ENCODE measurements around the gene CHRNA4.
"Not testable (repeated sequence)": the region's sequence is repeated elsewhere in the genome, so short reads cannot be mapped to it uniquely, and the experiment has no call there.

The CHRNA4 gene

DNA sequence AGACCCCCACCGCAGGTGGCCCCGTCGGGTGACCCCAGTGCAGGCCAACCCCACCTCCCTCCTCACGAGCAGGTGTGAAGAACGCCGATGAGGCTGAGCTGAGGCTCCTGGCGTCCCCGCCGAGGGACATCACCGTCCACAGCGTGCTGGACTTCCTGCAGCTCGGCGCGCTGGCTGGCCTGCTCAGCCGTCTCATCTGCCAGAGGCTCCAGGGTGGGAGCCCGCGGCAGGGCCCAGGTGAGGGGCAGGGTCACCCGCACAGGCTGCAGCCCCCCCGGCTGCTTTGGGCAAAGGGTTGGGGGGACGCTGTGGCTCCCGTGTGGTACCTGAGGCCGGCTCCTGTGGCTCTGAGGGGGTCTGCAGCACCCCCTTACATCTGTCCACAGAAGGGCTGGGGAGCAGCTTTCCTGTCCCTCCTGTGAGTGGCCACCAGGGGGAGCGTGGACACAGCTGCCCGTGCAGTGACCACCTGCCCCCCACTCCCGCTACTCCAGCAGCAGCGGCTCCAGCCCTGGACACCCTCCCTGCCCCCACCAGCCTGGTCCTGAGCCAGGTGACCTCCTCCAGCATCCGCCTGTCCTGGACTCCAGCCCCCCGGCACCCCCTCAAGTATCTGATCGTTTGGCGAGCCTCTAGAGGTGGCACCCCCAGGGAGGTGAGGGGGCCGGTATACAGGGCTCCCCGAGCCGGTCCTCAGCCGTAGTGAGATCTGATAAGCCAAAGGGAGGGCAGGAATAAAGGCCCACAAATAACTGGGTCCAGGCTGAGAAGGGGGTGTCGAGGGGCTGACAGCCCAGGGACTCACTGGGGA lies 51.7 kb downstream of the CHRNA4 start:
- peaks cover 6% of the 10 kb centered on the region for H3K27me3 ChIP-seq (ENCODE audit: insufficient read depth, low read length)
- no peak overlapping the region for H2AFZ ChIP-seq (ENCODE audit: low read length, unreplicated experiment)
- H3K4me1 ChIP-seq (ENCODE audit: control insufficient read depth, insufficient read depth, low read length, unreplicated experiment): no peaks in the 10 kb centered on the region
- no peaks in the 10 kb centered on the region for H3K36me3 ChIP-seq (ENCODE audit: insufficient read depth, low read length)
- H3K79me2 ChIP-seq (ENCODE audit: control insufficient read depth, insufficient read depth, low read length, unreplicated experiment): no peaks in the 10 kb centered on the region
- H3K4me3 ChIP-seq (ENCODE audit: low read depth, low read length): no peak overlapping the region
- H3K27ac ChIP-seq (ENCODE audit: low read depth, low read length): no peak overlapping the region

DNA sequence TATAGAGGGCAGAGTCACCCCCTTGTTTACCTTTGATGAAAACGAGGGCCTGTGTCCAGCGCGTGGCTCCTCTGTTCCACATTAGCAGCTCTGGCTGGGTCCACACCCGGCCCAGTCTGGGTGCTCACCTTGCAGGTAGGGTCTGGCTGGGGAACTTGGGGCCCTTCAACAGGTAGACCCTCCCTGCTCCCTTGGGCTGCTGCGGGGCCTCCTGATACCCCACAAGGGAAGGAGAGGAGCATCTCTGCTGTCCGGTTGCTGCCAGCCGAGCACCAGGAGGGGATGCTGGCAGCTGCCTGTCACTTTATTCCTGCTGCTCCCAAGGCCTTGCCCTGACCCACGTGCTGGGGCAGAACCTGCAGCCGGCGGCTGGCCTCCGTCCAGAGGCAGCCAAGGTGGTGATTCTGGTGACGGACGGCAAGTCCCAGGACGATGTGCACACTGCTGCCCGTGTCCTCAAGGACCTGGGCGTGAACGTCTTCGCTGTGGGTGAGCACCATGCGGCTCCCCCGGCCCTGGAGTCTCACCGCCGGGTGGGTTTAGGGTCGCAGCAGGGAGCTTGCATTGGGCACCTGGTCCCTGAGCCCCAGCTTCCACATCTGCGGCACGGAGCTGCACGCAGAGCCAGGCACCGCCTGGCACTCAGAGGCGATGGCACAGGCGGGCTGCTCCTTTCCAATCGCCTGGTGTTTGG lies 52.8 kb downstream of the CHRNA4 start:
- Histone ChIP-seq H3K79me2 (ENCODE audit: control insufficient read depth, insufficient read depth, low read length, unreplicated experiment) (no peaks in the 10 kb centered on the region), H3K27me3 (ENCODE audit: insufficient read depth, low read length) (peaks cover 6% of the 10 kb centered on the region), H2AFZ (ENCODE audit: low read length, unreplicated experiment) (no peak overlapping the region), H3K4me3 (ENCODE audit: low read depth, low read length) (no peak overlapping the region), H3K27ac (ENCODE audit: low read depth, low read length) (no peak overlapping the region), H3K36me3 (ENCODE audit: insufficient read depth, low read length) (no peaks in the 10 kb centered on the region), H3K4me1 (ENCODE audit: control insufficient read depth, insufficient read depth, low read length, unreplicated experiment) (no peaks in the 10 kb centered on the region)

DNA sequence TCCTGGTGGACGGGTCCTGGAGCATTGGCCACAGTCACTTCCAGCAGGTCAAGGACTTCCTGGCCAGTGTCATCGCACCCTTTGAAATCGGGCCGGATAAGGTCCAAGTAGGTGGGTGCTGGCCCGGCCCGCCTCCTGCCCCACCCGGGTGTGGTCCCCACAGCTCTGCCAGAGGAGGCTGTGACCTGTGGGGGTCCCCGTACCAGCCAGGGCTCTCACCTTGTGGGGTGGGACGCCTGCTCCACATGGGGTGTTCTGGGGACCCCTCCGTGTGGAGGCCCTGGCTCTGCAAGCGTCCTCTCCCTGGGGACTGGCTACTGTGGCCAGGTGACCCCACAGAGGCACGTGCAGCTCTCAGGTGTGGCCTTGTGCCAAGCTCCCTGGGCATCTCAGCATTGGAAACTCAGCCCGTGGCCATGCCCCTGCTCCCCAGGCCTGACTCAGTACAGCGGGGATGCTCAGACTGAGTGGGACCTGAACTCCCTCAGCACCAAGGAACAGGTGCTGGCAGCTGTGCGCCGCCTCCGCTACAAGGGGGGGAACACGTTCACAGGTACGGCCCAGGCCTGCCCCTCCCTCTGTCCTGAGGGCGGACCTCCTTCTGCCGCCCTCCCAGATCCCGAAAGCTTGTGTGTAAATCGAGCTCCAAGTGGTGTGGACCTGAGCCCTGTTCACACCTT lies 53.5 kb downstream of the CHRNA4 start:
- Histone ChIP-seq H3K79me2 (ENCODE audit: control insufficient read depth, insufficient read depth, low read length, unreplicated experiment) (no peaks in the 10 kb centered on the region), H3K36me3 (ENCODE audit: insufficient read depth, low read length) (no peaks in the 10 kb centered on the region), H3K4me3 (ENCODE audit: low read depth, low read length) (no peak overlapping the region), H3K27me3 (ENCODE audit: insufficient read depth, low read length) (peaks cover 6% of the 10 kb centered on the region), H3K27ac (ENCODE audit: low read depth, low read length) (no peak overlapping the region), H3K4me1 (ENCODE audit: control insufficient read depth, insufficient read depth, low read length, unreplicated experiment) (no peaks in the 10 kb centered on the region), H2AFZ (ENCODE audit: low read length, unreplicated experiment) (no peak overlapping the region)

DNA sequence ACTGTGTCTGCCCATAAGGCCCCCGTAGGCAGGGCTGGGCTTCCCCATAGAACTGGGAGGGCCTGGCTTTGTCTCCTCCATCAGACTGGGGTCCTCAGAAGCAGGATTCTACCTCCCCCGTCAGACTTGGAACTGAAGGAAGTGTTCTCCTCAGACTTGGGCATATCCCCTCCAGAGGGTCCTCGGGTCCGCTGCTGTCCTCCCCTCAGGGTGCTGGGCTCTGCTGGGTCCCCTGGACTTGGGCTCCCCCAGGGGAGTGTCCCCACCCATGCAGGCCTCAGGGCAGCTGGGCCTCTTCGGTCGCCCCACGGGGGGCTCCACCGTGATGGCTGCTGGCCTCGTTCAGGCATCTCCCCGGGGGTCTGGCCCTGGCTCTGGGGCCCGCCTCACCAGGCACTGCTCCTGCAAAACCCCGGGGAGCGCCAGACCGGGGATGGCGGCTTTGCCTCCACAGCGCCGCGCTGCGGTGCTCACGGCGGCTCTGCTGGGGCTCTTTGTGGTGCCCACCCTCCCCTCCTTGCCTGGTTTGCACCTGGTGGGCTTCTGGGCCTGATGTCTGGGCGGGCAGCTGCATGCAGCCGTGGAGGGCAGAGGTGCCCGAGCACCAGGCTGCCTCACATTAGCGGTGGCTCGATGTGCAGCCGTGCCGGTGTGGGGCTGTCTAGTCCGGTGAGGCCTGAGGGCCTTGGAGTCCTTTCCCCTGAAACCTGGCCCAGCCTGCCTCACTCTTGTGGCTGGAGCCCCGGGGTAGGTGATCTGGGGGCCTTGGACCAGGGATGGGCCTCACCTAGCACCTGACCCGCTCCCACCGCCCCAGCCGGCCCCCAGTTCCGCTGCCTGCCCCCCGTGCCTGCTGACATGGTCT lies 54.2 kb downstream of the CHRNA4 start:
- Histone ChIP-seq H3K4me1 (ENCODE audit: control insufficient read depth, insufficient read depth, low read length, unreplicated experiment) (no peaks in the 10 kb centered on the region), H3K27ac (ENCODE audit: low read depth, low read length) (no peak overlapping the region), H3K4me3 (ENCODE audit: low read depth, low read length) (no peak overlapping the region), H2AFZ (ENCODE audit: low read length, unreplicated experiment) (no peak overlapping the region), H3K36me3 (ENCODE audit: insufficient read depth, low read length) (no peaks in the 10 kb centered on the region), H3K27me3 (ENCODE audit: insufficient read depth, low read length) (peaks cover 6% of the 10 kb centered on the region), H3K79me2 (ENCODE audit: control insufficient read depth, insufficient read depth, low read length, unreplicated experiment) (no peaks in the 10 kb centered on the region)

DNA sequence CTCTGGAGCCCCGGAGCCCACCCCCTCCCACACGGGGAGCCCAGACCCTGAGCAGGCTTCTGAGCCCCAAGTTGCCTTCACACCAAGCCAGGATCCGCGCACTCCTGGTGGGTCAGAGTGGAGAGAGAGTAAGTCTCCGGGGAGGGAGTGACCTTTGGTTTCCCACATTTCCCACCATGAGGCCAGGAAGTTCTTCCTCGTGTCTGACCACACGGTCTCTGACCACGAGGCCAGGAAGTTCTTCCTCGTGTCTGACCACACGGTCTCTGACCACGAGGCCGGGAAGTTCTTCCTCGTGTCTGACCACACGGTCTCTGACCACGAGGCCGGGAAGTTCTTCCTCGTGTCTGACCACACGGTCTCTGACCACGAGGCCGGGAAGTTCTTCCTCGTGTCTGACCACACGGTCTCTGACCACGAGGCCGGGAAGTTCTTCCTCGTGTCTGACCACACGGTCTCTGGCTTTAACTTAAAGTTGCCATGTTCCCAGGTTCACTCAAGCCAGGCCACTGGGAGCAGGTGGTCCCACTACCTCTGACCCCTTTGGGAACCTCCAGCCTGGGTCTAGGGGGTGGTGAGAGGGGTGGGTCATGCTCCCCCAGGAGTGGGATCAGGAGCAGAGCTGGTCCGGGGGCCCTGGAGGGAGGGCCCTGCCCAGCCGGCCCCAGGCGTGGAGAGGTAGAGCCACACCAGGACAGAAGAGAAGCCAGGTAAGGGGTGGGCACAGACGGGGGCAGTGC lies 55.0 kb downstream of the CHRNA4 start:
- not testable (repeated sequence) for H3K36me3 ChIP-seq (ENCODE audit: insufficient read depth, low read length); H3K4me3 ChIP-seq (ENCODE audit: low read depth, low read length); H3K27ac ChIP-seq (ENCODE audit: low read depth, low read length); H2AFZ ChIP-seq (ENCODE audit: low read length, unreplicated experiment); H3K4me1 ChIP-seq (ENCODE audit: control insufficient read depth, insufficient read depth, low read length, unreplicated experiment); H3K79me2 ChIP-seq (ENCODE audit: control insufficient read depth, insufficient read depth, low read length, unreplicated experiment)
- peaks cover 10% of the 10 kb centered on the region for H3K27me3 ChIP-seq (ENCODE audit: insufficient read depth, low read length)

DNA sequence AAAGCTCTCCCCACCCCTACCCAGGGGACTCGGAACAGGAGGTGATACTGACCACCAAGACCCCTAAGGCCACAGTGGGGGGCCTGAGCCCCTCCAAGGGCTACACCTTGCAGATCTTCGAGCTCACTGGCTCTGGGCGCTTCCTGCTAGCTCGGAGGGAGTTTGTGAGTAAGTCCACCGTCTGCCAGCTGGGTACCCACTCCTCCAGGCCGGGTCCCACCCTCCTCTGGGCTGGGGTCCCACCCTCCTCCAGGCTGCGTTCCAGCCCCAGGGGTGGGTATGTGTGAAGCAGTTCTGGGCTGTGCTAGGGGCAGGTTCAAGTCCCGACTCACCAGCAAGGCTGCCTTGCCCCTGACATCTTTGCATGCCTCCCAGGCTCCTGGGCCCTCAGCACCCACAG lies 55.8 kb downstream of the CHRNA4 start:
- Histone ChIP-seq H3K36me3 (ENCODE audit: insufficient read depth, low read length) (no peaks in the 10 kb centered on the region), H2AFZ (ENCODE audit: low read length, unreplicated experiment) (no peak overlapping the region), H3K79me2 (ENCODE audit: control insufficient read depth, insufficient read depth, low read length, unreplicated experiment) (no peaks in the 10 kb centered on the region), H3K27me3 (ENCODE audit: insufficient read depth, low read length) (peaks cover 10% of the 10 kb centered on the region), H3K4me3 (ENCODE audit: low read depth, low read length) (no peak overlapping the region), H3K27ac (ENCODE audit: low read depth, low read length) (no peak overlapping the region), H3K4me1 (ENCODE audit: control insufficient read depth, insufficient read depth, low read length, unreplicated experiment) (no peaks in the 10 kb centered on the region)

DNA sequence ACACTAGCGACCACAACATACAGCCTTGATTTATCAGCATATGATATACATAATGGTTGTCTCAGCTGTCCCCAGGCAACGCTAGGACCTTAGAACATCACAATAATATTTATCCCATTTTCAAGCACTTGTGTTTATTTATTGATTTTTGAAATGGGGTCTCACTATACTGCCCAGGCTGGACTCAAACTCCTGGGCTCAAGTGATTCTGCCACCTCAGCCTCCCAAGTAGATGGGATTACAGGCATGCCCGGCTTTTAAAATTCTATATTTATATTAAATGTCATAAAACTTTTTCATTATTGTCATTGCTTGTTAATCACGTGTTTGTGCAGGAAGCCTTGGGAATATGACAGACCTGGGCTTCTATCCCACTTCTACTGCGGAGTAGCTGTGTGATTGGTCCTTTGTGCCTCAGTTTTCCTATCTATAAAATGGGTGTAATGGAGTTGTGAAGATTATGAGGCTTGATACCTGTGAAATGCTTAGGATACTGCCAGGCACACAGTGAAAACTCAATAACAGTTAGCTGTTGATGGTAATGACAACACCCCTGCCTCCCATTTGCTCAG lies 58.0 kb downstream of the CHRNA4 start:
- no peaks in the 10 kb centered on the region for H3K79me2 ChIP-seq (ENCODE audit: control insufficient read depth, insufficient read depth, low read length, unreplicated experiment)
- H3K36me3 ChIP-seq (ENCODE audit: insufficient read depth, low read length): no peaks in the 10 kb centered on the region
- no peak overlapping the region for H3K4me3 ChIP-seq (ENCODE audit: low read depth, low read length)
- H3K27me3 ChIP-seq (ENCODE audit: insufficient read depth, low read length): peaks cover 22% of the 10 kb centered on the region
- no peak overlapping the region for H2AFZ ChIP-seq (ENCODE audit: low read length, unreplicated experiment)
- H3K27ac ChIP-seq (ENCODE audit: low read depth, low read length): no peak overlapping the region
- H3K4me1 ChIP-seq (ENCODE audit: control insufficient read depth, insufficient read depth, low read length, unreplicated experiment): no peaks in the 10 kb centered on the region

DNA sequence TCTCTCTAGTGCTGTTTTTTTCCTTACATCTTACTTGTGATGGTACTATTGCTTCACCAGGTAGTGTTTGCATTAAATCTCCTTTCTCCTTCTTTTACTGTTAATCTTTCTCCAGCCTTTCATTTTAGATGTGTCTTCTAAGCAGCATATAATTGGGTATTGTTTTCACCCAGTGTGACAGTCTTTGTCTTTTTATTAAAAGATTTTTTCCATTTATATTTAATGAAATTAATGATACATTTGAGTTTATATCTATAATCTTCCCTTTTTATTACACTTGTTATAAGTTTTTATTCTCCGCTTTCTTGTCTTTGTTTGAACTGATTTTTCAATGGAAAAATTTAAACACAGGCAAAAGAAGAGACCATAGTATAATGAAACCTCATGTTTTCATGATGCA lies 59.5 kb downstream of the CHRNA4 start:
- Histone ChIP-seq H3K36me3 (ENCODE audit: insufficient read depth, low read length) (no peaks in the 10 kb centered on the region), H3K27ac (ENCODE audit: low read depth, low read length) (no peak overlapping the region), H3K4me3 (ENCODE audit: low read depth, low read length) (no peak overlapping the region), H3K27me3 (ENCODE audit: insufficient read depth, low read length) (peaks cover 27% of the 10 kb centered on the region), H3K79me2 (ENCODE audit: control insufficient read depth, insufficient read depth, low read length, unreplicated experiment) (no peaks in the 10 kb centered on the region), H2AFZ (ENCODE audit: low read length, unreplicated experiment) (no peak overlapping the region), H3K4me1 (ENCODE audit: control insufficient read depth, insufficient read depth, low read length, unreplicated experiment) (no peaks in the 10 kb centered on the region)

DNA sequence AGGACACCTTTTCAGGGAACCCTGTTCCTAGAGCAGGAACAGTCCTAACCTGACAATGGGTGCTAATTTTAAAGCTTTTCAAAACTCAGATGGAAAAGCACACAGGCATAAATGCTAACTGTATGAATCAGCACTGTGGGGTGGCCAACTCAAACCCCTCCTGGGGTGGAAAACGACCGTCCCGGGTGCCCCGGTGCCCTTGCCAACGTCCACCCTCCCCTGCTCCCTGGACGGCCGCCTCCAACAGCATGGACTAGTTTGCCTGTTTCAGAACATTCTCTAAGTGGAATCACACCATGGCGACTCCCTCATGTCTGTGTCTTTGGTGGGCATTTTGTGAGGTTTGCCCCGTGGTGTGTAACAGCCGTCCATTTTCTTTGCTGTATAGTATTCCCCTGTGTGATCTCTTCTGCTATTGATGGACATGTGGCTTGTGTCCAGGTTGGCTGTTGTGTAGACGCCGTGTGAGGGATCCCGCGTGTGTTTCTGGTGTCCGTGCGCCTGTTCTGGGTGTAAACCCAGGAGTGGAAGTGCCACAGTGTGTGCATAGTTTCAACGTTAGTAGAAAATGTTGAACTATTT lies 62.3 kb downstream of the CHRNA4 start:
- Histone ChIP-seq H3K4me1 (ENCODE audit: control insufficient read depth, insufficient read depth, low read length, unreplicated experiment) (no peaks in the 10 kb centered on the region), H3K27me3 (ENCODE audit: insufficient read depth, low read length) (peaks cover 50% of the 10 kb centered on the region), H3K27ac (ENCODE audit: low read depth, low read length) (no peak overlapping the region), H3K36me3 (ENCODE audit: insufficient read depth, low read length) (no peaks in the 10 kb centered on the region), H3K79me2 (ENCODE audit: control insufficient read depth, insufficient read depth, low read length, unreplicated experiment) (no peaks in the 10 kb centered on the region), H3K4me3 (ENCODE audit: low read depth, low read length) (no peak overlapping the region), H2AFZ (ENCODE audit: low read length, unreplicated experiment) (no peak overlapping the region)
